ENCODE results near the gene ADGRF5. TPM values are rescaled to one million over a fixed set of nuclear protein-coding genes. Genes with fewer than 3 reads are reported as not detected.

The ADGRF5 gene
- total RNA-seq, 2 experiments from 2014 or later, result not detected

GRCh38 chr6:46895930-46896329, 25.8 kb downstream of the ADGRF5 start:
- no peaks in the 10 kb centered on the region for H3K79me2 ChIP-seq (ENCODE audit: insufficient read depth, low read depth, low read length)
- H3K4me1 ChIP-seq (ENCODE audit: insufficient read depth, low read length, poor library complexity, severe bottlenecking), result no peaks in the 10 kb centered on the region
- DNase-seq (ENCODE audit: low spot score), result no peak
- no peak overlapping the region for H3K4me2 ChIP-seq (ENCODE audit: low read length)
- H2AFZ ChIP-seq (ENCODE audit: low read length), result no peak overlapping the region
- intact Hi-C loops (cut with micrococcal nuclease; ENCODE audit: unreplicated experiment), result no loop called here
- ChIA-PET CTCF (ENCODE audit: unreplicated experiment) (no interaction called here), POLR2A (no interaction called here)
- no peaks in the 10 kb centered on the region for H3K9me2 ChIP-seq (ENCODE audit: insufficient read depth, low read length)
- no TSS peak for BruUV-seq (replicated peaks)
- no peak overlapping the region for H3K4me3 ChIP-seq (ENCODE audit: low read depth, low read length, poor library complexity, severe bottlenecking)
- no peak overlapping the region for H3K27ac ChIP-seq (ENCODE audit: low read depth, low read length, poor library complexity, severe bottlenecking)
- H4K20me1 ChIP-seq (ENCODE audit: insufficient read depth, low read length), result no peaks in the 10 kb centered on the region
- no peaks in the 10 kb centered on the region for H3K36me3 ChIP-seq (ENCODE audit: insufficient read depth, low read length)
- no peaks in the 10 kb centered on the region for H3K9me3 ChIP-seq (ENCODE audit: low read length)
- TF ChIP-seq EZH2phosphoT487 (IDR thresholded peaks at IDR 0.05; ENCODE audit: borderline replicate concordance, low read depth, low read length) (no peak), CTCF (conservative IDR thresholded peaks at IDR 0.05; ENCODE audit: low read length) (no peak)

- no peak overlapping the region for H2AFZ ChIP-seq (ENCODE audit: low read length)
- TF ChIP-seq EZH2phosphoT487 (IDR thresholded peaks at IDR 0.05; ENCODE audit: borderline replicate concordance, low read depth, low read length) (no peak), CTCF (conservative IDR thresholded peaks at IDR 0.05; ENCODE audit: low read length) (no peak)
- ChIA-PET CTCF (ENCODE audit: unreplicated experiment) (no interaction called here), POLR2A (no interaction called here)
- no peaks in the 10 kb centered on the region for H4K20me1 ChIP-seq (ENCODE audit: insufficient read depth, low read length)
- H3K9me3 ChIP-seq (ENCODE audit: low read length), result no peaks in the 10 kb centered on the region
- no peak for DNase-seq (ENCODE audit: low spot score)
- no peak overlapping the region for H3K4me3 ChIP-seq (ENCODE audit: low read depth, low read length, poor library complexity, severe bottlenecking)
- H3K27ac ChIP-seq (ENCODE audit: low read depth, low read length, poor library complexity, severe bottlenecking), result no peak overlapping the region
- no peaks in the 10 kb centered on the region for H3K79me2 ChIP-seq (ENCODE audit: insufficient read depth, low read depth, low read length)
- H3K4me2 ChIP-seq (ENCODE audit: low read length), result no peak overlapping the region
- no peaks in the 10 kb centered on the region for H3K9me2 ChIP-seq (ENCODE audit: insufficient read depth, low read length)
- H3K4me1 ChIP-seq (ENCODE audit: insufficient read depth, low read length, poor library complexity, severe bottlenecking), result no peaks in the 10 kb centered on the region
- BruUV-seq (replicated peaks), result no TSS peak
- no peaks in the 10 kb centered on the region for H3K36me3 ChIP-seq (ENCODE audit: insufficient read depth, low read length)
- intact Hi-C loops (cut with micrococcal nuclease; ENCODE audit: unreplicated experiment), result no loop called here
These were observed 27.3 kb downstream of the ADGRF5 start for GRCh38 chr6:46894433-46894832.

GRCh38 chr6:46893648-46894047, 28.1 kb downstream of the ADGRF5 start:
- POLR2A ChIA-PET, result no interaction called here
- TF ChIP-seq EZH2phosphoT487 (IDR thresholded peaks at IDR 0.05; ENCODE audit: borderline replicate concordance, low read depth, low read length), result no peak
- TF ChIP-seq CTCF (conservative IDR thresholded peaks at IDR 0.05; ENCODE audit: low read length), result no peak
- no peaks in the 10 kb centered on the region for H4K20me1 ChIP-seq (ENCODE audit: insufficient read depth, low read length)
- no peak overlapping the region for H3K27ac ChIP-seq (ENCODE audit: low read depth, low read length, poor library complexity, severe bottlenecking)
- H3K9me2 ChIP-seq (ENCODE audit: insufficient read depth, low read length), result no peaks in the 10 kb centered on the region
- CTCF ChIA-PET (ENCODE audit: unreplicated experiment), result no interaction called here
- no peak for DNase-seq (ENCODE audit: low spot score)
- H3K79me2 ChIP-seq (ENCODE audit: insufficient read depth, low read depth, low read length), result no peaks in the 10 kb centered on the region
- no TSS peak for BruUV-seq (replicated peaks)
- no peak overlapping the region for H3K4me3 ChIP-seq (ENCODE audit: low read depth, low read length, poor library complexity, severe bottlenecking)
- H3K36me3 ChIP-seq (ENCODE audit: insufficient read depth, low read length), result no peaks in the 10 kb centered on the region
- H2AFZ ChIP-seq (ENCODE audit: low read length), result no peak overlapping the region
- no peak overlapping the region for H3K4me2 ChIP-seq (ENCODE audit: low read length)
- intact Hi-C loops (cut with micrococcal nuclease; ENCODE audit: unreplicated experiment), result no loop called here
- H3K4me1 ChIP-seq (ENCODE audit: insufficient read depth, low read length, poor library complexity, severe bottlenecking), result no peaks in the 10 kb centered on the region
- H3K9me3 ChIP-seq (ENCODE audit: low read length), result no peaks in the 10 kb centered on the region
